ENCODE data around the gene CGA.

CGA gene

DNA sequence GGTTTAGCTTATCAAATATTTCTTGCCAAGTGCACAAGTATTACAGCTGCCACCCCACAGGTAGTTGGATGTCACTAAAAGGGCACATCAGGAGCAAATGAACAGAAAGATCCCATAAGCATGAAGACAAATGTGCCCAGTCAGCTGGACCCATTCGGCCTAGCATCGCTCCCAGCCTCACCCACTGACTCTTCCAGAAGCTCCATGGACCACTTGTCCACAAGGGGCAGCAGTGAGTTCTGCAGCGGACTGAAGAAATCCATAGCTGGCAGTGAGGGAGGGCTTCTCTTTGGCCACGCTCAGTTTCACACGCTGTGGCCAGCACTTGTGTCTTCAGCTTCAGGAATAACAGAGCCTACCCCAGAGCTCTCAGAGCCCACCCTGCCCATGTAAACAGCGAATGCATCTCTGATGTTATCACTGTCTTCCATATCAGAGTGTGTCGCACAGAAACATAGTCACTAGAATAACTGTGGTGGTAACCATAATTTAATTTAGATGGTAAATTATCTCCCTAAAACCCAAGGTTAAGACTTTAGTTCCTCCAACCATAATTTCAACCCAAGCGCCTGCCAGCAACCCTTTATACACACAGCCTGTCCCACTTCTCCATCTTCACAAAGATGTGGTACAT lies 15.8 kb downstream of the CGA start:
- no peak for TF ChIP-seq SIN3A (IDR thresholded peaks at IDR 0.05; ENCODE audit: borderline replicate concordance, insufficient read depth, low read length)
- TF ChIP-seq REST (IDR thresholded peaks at IDR 0.05; ENCODE audit: insufficient read depth in 1 of 2, low read depth in 2 of 2, low read length in 2 of 2) = no peak
- TF ChIP-seq POLR2AphosphoS5 (IDR thresholded peaks at IDR 0.05; ENCODE audit: low read depth, low read length) = no peak
- TF ChIP-seq FOXP2 (optimal IDR thresholded peaks at IDR 0.05; ENCODE audit: borderline replicate concordance, extremely low read depth, extremely low read length, insufficient read depth) = no peak
- no peak for TF ChIP-seq TAF1 (IDR thresholded peaks at IDR 0.05; ENCODE audit: borderline replicate concordance, insufficient read depth, low read length)

- TF ChIP-seq FOXP2 (optimal IDR thresholded peaks at IDR 0.05; ENCODE audit: borderline replicate concordance, extremely low read depth, extremely low read length, insufficient read depth) = no peak
- no peak for TF ChIP-seq SIN3A (IDR thresholded peaks at IDR 0.05; ENCODE audit: borderline replicate concordance, insufficient read depth, low read length)
- TF ChIP-seq REST (IDR thresholded peaks at IDR 0.05; ENCODE audit: insufficient read depth in 1 of 2, low read depth in 2 of 2, low read length in 2 of 2) = no peak
- TF ChIP-seq POLR2AphosphoS5 (IDR thresholded peaks at IDR 0.05; ENCODE audit: low read depth, low read length) = no peak
- TF ChIP-seq TAF1 (IDR thresholded peaks at IDR 0.05; ENCODE audit: borderline replicate concordance, insufficient read depth, low read length) = no peak
Observed at GRCh38 chr6:87075168-87075567, 19.7 kb downstream of the CGA start.

DNA sequence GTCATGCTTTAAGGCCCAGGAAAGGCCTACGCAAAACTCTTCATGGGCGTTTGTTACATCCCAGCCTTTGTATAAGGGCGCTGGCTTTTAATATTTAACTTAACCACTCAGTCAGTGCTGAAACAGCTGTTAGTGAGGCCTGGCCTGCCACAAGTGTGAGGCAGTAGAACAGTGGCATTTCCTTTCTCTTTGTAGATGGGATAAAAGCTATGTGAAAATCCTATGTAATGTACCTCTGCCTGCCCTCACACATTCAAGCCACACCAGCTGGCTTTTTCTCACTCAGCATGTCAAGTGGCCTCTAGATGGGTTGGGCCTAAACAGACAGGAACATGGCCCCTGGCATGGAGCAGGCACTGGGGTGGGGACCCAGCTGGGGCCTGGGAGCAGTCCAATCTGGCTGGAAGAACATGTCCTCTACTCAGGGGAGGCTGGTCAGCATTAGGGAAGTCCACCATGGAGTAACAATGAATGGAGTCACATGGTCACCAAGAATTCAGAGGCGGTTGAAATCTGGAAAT lies 20.7 kb downstream of the CGA start:
- TF ChIP-seq FOXP2 (optimal IDR thresholded peaks at IDR 0.05; ENCODE audit: borderline replicate concordance, extremely low read depth, extremely low read length, insufficient read depth) (no peak), TAF1 (IDR thresholded peaks at IDR 0.05; ENCODE audit: borderline replicate concordance, insufficient read depth, low read length) (no peak), POLR2AphosphoS5 (IDR thresholded peaks at IDR 0.05; ENCODE audit: low read depth, low read length) (no peak), REST (IDR thresholded peaks at IDR 0.05; ENCODE audit: insufficient read depth in 1 of 2, low read depth in 2 of 2, low read length in 2 of 2) (no peak), SIN3A (IDR thresholded peaks at IDR 0.05; ENCODE audit: borderline replicate concordance, insufficient read depth, low read length) (no peak)

- no peak for TF ChIP-seq REST (IDR thresholded peaks at IDR 0.05; ENCODE audit: insufficient read depth in 1 of 2, low read depth in 2 of 2, low read length in 2 of 2)
- no peak for TF ChIP-seq SIN3A (IDR thresholded peaks at IDR 0.05; ENCODE audit: borderline replicate concordance, insufficient read depth, low read length)
- no peak for TF ChIP-seq TAF1 (IDR thresholded peaks at IDR 0.05; ENCODE audit: borderline replicate concordance, insufficient read depth, low read length)
- no peak for TF ChIP-seq FOXP2 (optimal IDR thresholded peaks at IDR 0.05; ENCODE audit: borderline replicate concordance, extremely low read depth, extremely low read length, insufficient read depth)
- no peak for TF ChIP-seq POLR2AphosphoS5 (IDR thresholded peaks at IDR 0.05; ENCODE audit: low read depth, low read length)
Observed at GRCh38 chr6:87071683-87072082, 23.2 kb downstream of the CGA start.
